Stimulated activated CD4-positive, alpha-beta T cell treated with anti-CD3 and anti-CD28 coated beads, Interleukin-15, amount 100 ng/mL, for 24 hours (primary cell): ENCODE results near the gene CD69.
A peak's percentile ranks its signal among the peaks of the same experiment; 100 is the strongest.
"Not testable (repeated sequence)": the region's sequence is repeated elsewhere in the genome, so short reads cannot be mapped to it uniquely, and the experiment has no call there.

Experiments used
- DNase-seq: peaks from one replicate; pipeline ENCODE4 v3.0.0-alpha.2; 2020

CD69 gene

DNA sequence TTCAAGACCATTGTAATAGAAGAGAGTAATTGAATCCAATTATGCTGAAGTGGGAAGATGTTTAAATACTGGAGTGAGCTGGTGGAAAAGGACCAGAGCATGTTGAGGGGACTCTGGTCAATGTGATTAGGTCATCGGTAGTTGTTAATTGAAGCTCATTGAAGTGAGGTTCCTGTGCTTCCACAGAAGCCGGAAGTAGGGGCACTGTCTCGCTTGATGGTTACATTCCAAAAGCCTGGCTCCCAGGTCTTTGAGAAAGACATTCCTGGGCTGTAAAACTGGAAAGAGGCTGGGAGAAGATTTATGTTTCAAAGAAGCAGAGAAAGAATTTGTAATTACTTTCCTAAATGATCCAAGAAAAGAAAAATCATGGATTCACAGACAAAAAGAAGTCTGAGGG is 15.5 kb downstream of the CD69 start:
- DNase-seq = no peak

DNA sequence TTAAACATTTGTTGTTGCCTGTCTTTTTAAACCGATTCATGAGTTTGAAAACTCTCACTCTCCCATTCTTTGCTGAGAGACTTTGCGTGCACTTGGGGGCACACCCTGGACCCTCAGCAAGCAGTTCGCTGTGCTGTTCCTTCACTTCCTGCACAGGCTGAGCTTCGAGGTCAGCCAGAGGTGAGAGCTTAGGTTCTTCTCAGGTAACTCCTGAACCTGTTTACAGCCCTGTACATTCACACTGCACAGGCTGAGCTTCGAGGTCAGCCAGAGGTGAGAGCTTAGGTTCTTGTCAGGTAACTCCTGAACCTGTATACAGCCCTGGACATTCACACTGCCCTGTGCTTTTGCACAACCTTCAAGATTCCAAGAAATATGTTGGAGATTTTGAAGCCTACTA is 18.0 kb downstream of the CD69 start:
- DNase-seq = no peak

DNA sequence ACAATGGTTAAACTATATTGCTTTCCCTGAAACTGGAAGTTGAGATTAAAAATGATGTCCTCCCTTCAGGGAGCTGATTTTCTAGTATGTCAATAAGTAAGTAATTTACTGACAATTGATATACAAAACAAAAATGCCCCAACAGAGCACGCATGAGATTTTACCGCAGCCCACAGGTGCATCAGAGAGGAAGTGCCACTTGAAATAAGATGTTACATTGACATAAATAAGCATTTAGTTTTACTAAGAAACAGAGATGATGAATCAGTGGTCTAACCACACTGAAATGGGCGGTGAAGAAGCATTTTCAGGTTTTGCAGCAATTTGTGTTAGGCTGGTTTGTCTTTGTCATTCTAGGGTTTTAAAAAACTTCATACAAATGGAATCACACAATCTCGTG is 19.0 kb downstream of the CD69 start:
- DNase-seq = peak; percentile 75

DNA sequence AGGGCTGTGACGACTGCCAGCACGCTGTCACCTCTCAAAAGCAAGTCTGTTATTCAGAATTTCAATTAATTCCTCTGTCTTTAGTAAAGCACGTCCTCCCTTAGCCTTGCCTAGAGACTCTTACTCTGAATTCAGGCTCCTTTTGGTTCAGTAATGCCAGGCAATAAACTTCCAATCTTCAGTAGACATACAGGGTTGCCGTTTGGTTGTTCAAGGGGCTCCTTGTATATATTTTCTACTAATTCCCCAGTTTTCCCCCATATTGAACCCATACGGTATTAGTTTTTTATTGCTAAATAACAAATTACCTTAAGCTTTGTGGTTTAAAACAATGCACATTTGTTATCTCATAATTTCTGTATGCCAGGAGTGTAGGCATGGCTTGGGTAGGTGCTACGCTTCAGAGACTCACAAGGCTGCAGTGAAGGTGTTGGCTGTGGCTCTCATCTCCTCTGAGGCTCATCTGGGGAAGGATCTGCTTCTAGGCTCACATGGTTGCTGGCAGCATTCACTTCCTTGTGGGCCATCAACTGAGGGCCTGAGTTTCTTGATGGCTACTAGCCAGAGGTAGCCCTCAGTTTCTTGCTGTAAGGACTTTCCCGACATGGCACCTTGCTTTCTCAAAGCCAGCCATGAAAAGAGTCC is 20.5 kb downstream of the CD69 start:
- no peak for DNase-seq

DNA sequence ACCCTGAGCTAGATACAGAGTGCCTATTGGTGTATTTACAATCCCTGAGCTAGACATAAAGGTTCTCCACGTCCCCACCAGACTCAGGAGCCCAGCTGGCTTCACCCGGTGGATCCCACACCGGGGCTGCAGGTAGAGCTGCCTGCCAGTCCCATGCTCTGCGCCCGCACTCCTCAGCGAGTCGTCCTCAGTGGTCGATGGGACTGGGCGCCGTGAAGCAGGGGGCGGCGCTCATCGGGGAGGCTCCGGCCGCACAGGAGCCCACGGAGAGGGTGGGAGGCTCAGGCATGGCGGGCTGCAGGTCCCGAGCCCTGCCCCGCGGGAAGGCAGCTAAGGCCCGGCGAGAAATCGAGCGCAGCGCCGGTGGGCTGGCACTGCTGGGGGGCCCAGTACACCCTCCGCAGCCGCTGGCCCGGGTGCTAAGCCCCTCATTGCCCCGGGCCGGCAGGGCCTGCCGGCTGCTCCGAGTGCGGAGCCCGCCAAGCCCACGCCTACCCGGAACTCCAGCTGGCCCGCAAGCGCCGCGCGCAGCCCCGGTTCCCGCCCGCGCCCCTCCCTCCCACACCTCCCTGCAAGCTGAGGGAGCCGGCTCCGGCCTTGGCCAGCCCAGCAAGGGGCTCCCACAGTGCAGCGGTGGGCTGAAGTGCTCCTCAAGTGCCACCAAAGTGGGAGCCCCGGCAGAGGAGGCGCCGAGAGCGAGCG is 21.1 kb downstream of the CD69 start:
- not testable (repeated sequence) for DNase-seq

DNA sequence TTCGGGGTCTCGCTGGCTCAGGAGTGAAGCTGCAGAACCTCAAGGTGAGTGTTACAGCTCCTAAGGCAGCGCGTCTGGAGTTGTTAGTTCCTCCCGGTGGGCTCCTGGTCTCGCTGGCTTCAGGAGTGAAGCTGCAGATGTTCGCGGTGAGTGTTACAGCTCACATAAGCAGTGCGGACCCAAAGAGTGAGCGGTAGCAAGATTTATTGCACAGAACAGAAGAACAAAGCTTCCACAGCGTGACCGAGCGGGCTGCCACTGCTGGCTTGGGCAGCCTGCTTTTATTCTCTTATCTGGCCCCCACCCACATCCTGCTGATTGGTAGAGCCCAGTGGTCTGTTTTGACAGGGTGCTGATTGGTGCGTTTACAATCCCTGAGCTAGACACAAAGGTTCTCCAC is 21.8 kb downstream of the CD69 start:
- DNase-seq = not testable (repeated sequence)

DNA sequence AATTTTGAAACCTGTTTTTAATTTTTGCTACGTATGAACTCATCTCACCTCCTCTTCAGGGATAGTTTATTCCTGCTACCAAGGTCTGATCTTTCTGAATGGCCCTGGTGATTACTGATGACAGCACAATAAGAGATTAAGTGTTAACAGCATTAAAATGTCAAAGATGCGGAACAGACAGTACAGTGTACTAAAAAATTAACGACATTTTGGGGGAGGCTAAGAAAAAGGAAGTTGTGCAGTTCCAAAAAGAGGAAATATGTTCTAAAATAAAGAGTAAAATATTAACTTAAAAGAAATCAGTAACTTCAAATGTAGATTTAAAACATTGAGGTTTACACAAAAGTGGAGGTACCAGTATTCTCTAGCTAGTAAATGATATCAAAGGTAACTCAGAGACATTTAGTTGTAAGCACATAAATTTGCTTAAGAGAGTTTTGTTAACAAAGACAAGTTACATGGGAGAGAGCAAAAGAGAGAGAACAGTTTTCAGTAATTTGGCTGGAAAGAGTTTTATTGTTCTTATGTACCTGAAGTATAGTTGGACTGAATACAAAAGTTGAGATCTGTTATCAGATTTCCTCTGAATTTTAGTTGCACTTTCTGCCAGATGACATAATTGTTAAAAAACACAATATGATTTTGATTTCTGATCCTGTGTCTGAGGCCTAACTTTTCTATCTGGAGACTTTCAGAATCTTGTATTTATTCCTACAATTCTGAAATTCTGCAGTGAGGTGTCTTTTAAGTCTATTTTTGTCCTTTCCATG is 23.6 kb downstream of the CD69 start:
- DNase-seq = no peak

DNA sequence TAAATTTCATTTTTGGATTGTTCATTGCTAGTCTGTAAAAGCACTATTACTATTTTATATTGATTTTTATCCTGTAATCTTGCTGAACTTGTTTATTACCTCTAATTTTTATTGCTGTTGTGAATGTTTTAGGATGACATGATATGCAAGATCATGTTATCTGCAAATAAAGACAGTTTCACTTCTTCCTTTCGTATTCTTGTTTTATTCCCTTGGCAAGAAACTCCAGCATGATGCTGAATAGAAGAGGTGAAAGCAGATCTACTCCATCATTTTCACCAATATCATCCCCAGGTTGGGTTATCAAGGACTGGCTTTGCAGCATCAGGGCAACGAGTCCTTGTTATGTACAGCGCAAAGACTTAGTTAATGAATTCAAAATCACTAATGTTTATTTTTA is 25.1 kb downstream of the CD69 start:
- DNase-seq = no peak

DNA sequence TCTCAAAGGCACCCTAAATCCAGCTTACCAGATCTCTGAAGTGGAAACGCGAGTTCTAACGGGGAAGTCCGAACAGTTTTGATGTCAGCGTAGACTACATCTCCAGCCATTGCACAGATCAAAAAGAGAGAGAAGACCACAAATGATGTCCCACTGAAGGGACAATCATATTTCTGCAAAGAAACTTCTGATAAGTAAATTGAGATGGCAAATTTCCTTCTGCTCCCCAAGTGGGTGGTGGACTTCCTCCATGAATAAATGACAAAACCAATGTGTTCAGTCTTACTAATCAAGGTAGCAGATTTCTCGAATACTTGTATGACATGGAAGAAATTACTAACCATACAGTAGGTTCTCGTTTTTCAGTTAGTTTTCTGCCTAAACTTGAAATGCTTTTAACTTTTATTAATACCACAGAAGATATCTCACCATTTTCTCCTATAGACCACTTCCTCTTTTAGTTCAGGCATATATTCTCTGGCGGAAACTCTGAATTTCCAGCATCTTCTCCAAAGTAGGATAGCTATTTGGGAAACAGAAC is 27.7 kb downstream of the CD69 start, which contains the start of gene CLECL1:
Gene CLECL1, minus strand, starts transcription at position 177 of the 541 bp plus-strand sequence.
- no peak for DNase-seq

DNA sequence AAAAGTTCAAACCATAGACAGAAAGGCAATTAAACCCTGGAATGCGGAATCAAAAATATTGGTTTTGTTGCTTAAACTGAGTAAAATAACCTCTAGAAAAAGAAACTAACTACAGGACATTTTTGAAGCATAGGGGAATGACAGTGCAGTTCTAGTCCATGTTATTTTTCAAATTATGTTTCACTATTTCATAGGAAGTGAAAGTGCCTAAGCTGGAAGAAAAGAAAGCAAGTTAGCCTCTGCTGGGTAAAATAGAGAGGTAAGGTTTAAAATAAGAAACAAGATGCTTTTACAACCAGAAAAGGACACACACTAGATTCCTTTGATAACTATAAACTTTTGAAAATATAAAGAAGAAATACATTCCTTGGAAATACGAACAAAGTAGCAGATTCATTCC is 28.9 kb downstream of the CD69 start:
- no peak for DNase-seq

DNA sequence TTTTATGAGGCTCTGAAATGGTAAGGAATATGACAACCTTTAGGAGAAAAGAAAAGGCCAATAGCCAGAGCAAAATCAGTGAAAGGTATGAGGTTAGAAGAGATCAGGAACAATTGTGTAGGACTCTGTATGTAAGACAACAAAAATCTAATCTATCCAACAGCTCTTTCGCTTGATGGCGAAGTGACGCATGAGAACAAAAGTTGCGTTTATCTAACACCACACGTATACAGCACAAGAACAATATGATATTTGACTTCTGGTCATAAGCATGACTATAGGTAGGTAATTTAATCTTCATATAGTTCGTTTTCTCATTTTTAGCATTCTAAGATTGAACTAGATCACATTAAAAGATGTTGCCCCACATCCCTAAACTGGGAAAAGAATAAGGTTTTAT is 29.3 kb downstream of the CD69 start:
- no peak for DNase-seq

DNA sequence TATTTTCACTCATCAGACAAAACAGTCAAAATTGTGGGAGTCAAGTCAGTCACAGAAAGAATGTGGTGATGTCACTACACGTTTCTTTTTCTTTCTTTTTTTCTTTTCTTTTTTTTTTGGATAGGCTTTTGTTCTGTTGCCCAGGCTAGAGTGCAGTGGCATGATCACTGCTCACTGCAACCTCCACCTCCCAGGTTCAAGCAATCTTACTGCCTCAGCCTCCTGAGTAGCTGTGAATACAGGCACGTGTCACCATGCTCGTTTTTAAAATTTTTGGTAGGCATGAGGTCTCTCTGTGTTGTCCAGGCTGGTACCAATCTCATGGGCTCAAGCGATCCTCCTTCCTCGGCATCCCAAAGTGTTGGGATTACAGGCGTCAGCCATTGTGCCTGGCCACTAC is 30.1 kb downstream of the CD69 start:
- DNase-seq = no peak

DNA sequence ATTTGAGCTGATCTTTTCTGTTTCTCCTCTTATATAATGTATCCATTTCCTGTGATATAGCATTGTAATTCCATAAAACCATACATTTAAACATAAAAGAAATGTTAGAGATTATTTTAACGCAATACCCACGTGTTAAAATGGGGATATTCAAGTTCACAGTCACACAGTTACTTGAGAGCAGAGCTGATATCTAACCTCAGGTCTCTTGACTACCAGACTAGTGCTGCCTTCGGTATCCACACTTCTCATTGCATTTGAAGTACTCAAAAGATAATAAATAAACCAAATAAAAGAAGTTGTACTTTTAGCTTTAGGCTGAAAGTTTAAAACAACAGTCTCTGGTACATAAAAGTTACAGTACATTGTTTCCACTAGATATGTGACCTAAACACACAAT is 30.7 kb downstream of the CD69 start:
- no peak for DNase-seq

DNA sequence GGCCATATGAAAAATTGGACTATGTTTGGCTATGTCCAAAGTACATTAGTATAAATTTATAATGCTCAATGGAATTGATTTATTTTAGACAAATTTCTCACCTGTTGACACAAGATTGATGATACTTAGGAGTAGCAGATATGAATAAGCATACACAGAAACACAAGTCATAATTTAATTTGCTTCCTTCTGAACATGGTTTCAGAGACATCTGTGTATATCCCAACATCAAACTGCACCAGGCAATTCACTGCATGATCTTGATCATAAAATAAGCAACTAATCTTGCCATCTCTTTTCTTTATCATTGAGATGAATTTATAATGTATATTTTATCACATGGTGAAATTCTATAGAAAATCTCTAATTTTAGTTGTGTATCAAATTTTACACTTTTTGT is 31.6 kb downstream of the CD69 start:
- no peak for DNase-seq

DNA sequence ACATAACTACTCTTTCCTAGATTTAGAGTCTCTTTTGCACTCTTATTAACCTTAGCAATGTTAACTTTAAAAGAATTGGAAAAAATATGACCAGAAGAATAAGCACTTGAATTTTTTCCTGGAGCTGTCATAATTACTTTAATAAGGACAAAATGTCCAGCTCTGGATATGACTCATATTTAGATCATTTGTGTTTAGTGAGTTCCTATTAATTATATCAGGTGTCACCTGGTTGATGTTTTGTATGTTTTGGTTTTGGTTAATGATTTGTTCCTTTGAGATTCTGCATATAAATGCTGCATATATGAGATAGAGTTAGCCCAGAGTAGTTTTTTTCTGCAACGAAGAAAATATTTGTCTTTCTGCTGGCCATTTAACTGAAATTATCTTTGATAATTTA is 32.9 kb downstream of the CD69 start:
- no peak for DNase-seq

DNA sequence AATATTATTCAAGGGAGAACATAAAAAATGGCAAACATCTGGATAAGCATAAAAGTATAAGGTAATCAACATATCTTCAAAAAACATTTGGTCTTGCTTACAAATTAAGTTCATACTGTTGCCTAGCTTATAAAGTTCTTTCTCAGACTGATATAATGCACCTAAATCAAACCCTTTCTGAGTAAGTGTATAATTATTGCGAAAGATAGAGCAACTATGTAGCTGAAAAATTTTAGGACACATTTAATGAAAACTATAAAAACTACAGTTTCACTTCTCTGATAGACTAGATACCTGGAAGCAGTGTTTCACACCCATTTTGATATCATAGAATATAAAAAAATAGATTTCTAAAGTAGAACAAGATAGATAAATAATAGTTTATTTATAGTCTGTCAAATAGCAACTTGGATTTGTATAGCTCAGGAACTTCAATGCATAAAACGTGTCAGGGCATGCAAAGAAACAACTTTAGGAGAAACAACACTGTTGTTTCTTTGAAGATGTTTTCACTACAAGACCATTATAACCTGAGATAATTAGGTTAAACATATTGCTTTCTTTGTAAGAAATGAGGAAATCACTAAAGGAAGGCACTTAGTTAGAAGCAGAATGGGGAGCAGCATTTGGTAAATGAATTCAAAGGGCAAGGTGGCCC is 35.4 kb downstream of the CD69 start:
- no peak for DNase-seq

DNA sequence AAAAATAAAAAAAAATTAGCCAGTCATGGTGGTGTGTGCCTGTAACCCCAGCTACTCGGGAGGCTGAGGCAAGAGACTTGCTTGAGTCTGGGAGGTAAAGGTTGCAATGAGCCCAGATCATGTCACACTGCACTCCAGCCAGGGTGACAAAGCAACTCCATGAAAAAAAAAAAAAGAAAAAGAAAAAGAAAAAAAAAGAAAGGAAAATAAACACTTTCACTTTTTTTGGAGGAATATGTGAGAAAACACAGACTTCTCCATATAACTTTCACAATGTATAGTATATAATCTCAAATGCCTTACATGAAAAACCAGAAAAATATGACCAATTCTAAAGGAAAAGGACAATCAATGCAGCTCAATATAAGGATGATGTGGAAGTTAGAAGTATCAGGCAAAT is 36.7 kb downstream of the CD69 start:
- no peak for DNase-seq

DNA sequence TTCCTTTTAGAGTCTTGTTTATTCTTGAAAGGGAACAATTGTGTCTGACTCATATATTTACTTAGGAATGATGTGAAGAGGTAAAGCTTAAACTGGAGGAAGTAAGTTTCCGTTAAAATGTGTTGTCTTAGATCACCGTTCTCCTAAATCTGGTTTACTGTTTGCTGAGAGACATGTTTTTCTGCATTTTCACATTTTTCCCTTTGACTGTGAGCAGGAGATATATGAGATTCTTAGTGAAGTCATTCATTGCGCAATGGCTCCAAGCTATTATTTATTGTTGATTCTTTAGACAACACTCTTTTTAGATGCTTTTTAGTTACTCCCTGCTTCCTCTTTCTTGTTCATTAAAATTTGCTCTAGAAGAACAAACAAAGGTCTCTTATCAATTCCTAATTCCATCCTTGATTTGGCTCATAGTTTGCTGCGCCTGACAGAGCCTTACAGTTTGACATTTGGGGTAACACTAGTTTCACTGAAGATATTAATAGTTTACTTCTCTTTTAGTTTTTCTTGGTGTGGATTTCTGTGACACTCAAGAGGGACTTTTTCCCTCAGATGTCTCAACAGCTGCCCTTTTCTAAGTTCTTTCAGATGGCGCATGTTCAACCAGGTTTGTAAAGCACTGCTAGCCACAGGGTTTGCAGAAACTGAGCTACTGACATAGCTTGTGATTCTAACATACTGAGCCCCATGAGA is 39.2 kb downstream of the CD69 start:
- no peak for DNase-seq

DNA sequence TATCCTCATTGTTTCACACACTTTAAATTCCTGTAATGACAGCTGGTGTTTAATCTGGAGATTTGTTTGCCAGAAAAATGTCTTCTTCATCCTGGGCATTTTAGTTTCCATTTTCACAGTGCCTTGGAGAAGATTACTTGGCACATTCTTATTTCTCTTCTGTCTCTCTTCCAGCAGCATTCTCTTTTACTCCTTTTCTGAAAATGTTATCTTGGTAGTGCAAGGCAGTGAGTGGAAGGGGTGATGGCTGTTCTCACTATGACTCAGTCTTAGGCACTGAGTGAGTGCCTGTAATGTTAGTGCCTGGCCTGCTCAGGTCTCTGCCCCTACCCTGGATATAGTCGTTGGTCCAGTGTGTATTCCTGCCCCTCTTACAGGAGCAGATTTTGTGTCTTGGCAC is 40.9 kb downstream of the CD69 start:
- DNase-seq = no peak

DNA sequence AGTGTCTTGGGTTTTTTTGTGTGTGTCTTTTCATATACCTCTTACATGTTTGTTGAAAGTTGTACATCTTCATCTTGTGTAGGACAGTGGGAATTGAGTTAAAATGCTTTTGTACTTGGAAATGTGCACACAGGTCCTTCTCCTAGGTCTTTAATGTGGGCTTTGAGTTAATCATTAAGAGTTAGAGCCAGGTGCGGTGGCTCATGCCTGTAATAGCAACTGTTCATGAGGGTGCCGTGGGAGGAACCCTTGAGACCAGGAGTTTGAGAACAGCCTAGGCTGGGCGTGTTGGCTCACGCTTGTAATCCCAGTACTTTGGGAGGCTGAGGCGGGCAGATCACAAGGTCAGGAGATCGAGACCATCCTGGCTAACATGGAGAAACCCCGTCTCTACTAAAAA is 41.7 kb downstream of the CD69 start:
- DNase-seq = no peak

DNA sequence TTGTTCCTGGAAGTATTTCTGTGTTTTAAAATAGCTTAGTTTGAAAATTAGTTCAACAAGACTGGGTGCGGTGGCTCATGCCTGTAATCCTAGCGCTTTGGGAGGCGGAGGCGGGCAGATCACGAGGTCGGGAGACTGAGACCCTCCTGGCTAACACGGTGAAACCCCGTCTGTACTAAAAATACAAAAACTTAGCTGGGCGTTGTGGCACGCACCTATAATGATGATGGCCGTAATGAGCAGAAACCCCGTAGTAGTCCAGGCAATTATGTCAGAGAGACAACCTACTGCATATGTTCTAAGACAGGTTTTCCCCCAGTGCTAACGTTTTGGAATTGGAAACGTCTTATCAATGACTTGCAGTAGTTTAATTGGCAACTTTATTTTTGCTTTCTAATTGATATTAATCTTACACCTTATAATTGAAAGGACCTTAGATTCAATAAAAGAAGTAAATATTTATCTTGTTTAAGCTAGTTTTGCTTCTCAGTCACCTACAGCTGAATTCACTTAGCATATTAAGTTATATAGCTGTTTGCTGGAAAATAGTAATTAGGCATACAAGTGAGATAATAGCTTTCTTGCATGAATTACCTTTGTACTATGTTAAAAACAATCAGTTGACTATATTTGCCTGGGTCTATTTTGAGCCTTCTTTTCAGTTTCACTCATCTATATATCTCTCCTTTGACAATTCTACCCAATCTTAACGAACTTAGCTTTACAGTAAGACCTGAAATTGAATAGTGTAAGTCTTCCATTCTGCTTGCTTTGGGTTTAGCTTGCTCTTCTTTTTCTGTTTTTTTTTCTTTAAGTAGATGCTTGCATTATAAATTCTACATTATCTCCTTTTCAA is 43.4 kb downstream of the CD69 start:
- no peak for DNase-seq
